Heart left ventricle (tissue), 16 donors: ENCODE data around the gene CFAP141. TPM values are rescaled to one million over a fixed set of nuclear protein-coding genes. Genes with fewer than 3 reads are reported as not detected.

ENCODE experiments used
- ATAC-seq, 4 donors: fragments of 200-7000 bp; cut with Tn5 transposase; one replicate each; pipeline ENCODE4 v1.9.1; 2020 to 2022; ENCODE audit warnings: moderate library complexity in 4 of 4, mild to moderate bottlenecking in 3 of 4, moderate number of reproducible peaks in 1 of 4
- DNase-seq, 5 donors: peaks; one replicate each; pipeline ENCODE4 v3.0.0-alpha.2; 2020
- H3K27ac ChIP-seq, 12 donors: fragments of 200-600 bp; sonication (generic) in 4 of 12; one replicate each; pipeline versions ENCODE4 v1.5.0 to v1.8.0; 2016 to 2022; ENCODE audit warnings: mild to moderate bottlenecking in 2 of 12
- H3K27me3 ChIP-seq, 9 donors: fragments of 200-600 bp; sonication (generic) in 2 of 9; one replicate each; pipeline versions ENCODE4 v1.5.1 to v1.8.0; 2016 to 2022; ENCODE audit warnings: mild to moderate bottlenecking in 3 of 9
- H3K36me3 ChIP-seq, 9 donors: fragments of 200-600 bp; sonication (generic) in 2 of 9; one replicate each; pipeline versions ENCODE4 v1.5.0 to v1.8.0; 2018 to 2022; ENCODE audit warnings: mild to moderate bottlenecking in 2 of 9
- H3K4me1 ChIP-seq, 12 donors: fragments of 200-600 bp; sonication (generic) in 4 of 12; one replicate each; pipeline versions ENCODE4 v1.5.0 to v1.8.0; 2016 to 2022; ENCODE audit warnings: mild to moderate bottlenecking in 3 of 12
- H3K4me3 ChIP-seq, 12 donors: fragments of 200-600 bp; sonication (generic) in 4 of 12; one replicate each; pipeline versions ENCODE4 v1.5.0 to v1.8.0; 2017 to 2022; ENCODE audit warnings: mild to moderate bottlenecking in 9 of 12, moderate library complexity in 4 of 12
- H3K9me3 ChIP-seq, 12 donors: fragments of 200-600 bp; sonication (generic) in 4 of 12; one replicate each; pipeline versions ENCODE4 v1.5.0 to v1.8.0; 2016 to 2022; ENCODE audit warnings: mild to moderate bottlenecking in 1 of 12
- CTCF ChIP-seq, 12 donors: fragments of 200-600 bp; sonication (generic) in 4 of 12; IDR thresholded peaks; one replicate each; pipeline versions ENCODE4 v1.5.0 to v1.8.0; 2018 to 2022; ENCODE audit warnings: antibody characterized with exemption in 12 of 12, mild to moderate bottlenecking in 5 of 12
- POLR2A ChIP-seq, 2 donors: fragments of 450-650 bp; IDR thresholded peaks; one replicate each; pipeline ENCODE4 v1.6.1; 2017; ENCODE audit warnings: antibody characterized with exemption in 2 of 2, mild to moderate bottlenecking in 2 of 2, moderate library complexity in 2 of 2
- WGBS, 4 donors: extraction: QIAGEN DNeasy Blood & Tissue Kit in 2 of 4; methylation state at CpG; one replicate each; pipeline versions ENCODE4 v1.1.5 to v1.1.7; 2013 to 2018; 5-methylcytosine and 5-hydroxymethylcytosine counted together
- intact Hi-C, 10 donors: fragments of 100-400 bp; cut with DNase I; formaldehyde crosslinking; loops; one replicate each; pipeline versions ENCODE4 v1.11.1 to v1.14.2; 2022
- polyA plus RNA-seq, 2 donors: library from polyadenylated mRNA; stranded (reverse); fragments of 200-250 nt; gene quantifications; one replicate each; pipeline ENCODE4 v1.2.3, GENCODE V29; 2013
- total RNA-seq, 9 donors: library from RNA; depleted of rRNA in 2 of 9; stranded (reverse); fragments of >200 nt in 2 of 9; fragmentation: NEBNext Ultra II Directional in 3 of 9; extraction: Animal tissue kit (Norgen Biotek cat#: 25700) in 3 of 9; gene quantifications; one replicate each; pipeline versions ENCODE4 v1.1.0 to v1.2.4, GENCODE V29; 2016 to 2023
- donor health status: ischemic (EF 13 %, LVEDD 7.1; RV severe dilation, severe dysfunction).
- donor health status: healthy with polysubstance abuse.
- donor health status: DM: no; HTN: yes; CAD: no.
- donor health status: DM: no; HTN: no; CAD: no.
- donor health status: ischemic (EF 25% LVEDD 6.9; RV normal size, moderate dysfunction).
- donor health status: ischemic (EF 25% LVEDD 5.7; RV mildly dilated, moderate dysfunction).
- donor health status: healthy.
- donor health status: DM: yes; HTN: yes; CAD: no.
- donor health status: ischemic (EF 35%, LVEDD 5.7; RV mildly dilated, moderate dysfunction).
- donor health status: nonischemic (EF 11% LVEDD 7.7; RV severe dilation, severe dysfunction).
- donor health status: DM: yes; HTN: yes; CAD: no.
- donor health status: PGD.
- donor health status: ischemic (EF 29% LVEDD 5.4; RV normal size, mild dysfunction).
- donor health status: nonischemic (EF 23%, LVEDD 6.1; RV moderate dilation, normal function).

The CFAP141 gene
- total and polyA plus RNA-seq, 11 donors, result not detected

GRCh38 chr1:154171880-154172279, 34.3 kb downstream of the CFAP141 start:
- Histone ChIP-seq H3K27ac (no peak overlapping the region), H3K27me3 (no peaks in the 10 kb centered on the region), H3K9me3 (no peaks in the 10 kb centered on the region), H3K36me3 (peaks cover 4 to 95% (median 89%) of the 10 kb centered on the region in 9 donors), H3K4me1 (peaks cover 0 to 19% (median 12%) of the 10 kb centered on the region in 12 donors), H3K4me3 (no peak overlapping the region)
- 89 to 92% (median 91%) methylated on average over 5 of the region's 5 CpGs for WGBS, 4 donors
- ATAC-seq (no peak), DNase-seq (no peak)
- intact Hi-C loops, result no loop called here
- TF ChIP-seq POLR2A (IDR thresholded peaks at IDR 0.05) (no peak), CTCF (IDR thresholded peaks at IDR 0.05) (no peak)

- DNase-seq (no peak), ATAC-seq (no peak)
- Histone ChIP-seq H3K27me3 (no peaks in the 10 kb centered on the region), H3K36me3 (peaks cover 4 to 100% (median 96%) of the 10 kb centered on the region in 9 donors), H3K9me3 (no peaks in the 10 kb centered on the region), H3K4me3 (no peak overlapping the region), H3K4me1 (peaks cover 0 to 12% (median 7%) of the 10 kb centered on the region in 12 donors), H3K27ac (no peak overlapping the region)
- intact Hi-C loops, result no loop called here
- 89 to 97% (median 92%) methylated on average over 4 of the region's 4 CpGs for WGBS, 4 donors
- TF ChIP-seq CTCF (IDR thresholded peaks at IDR 0.05) (no peak), POLR2A (IDR thresholded peaks at IDR 0.05) (no peak)
Measured at GRCh38 chr1:154171223-154171583, 34.9 kb downstream of the CFAP141 start.

- H3K27ac ChIP-seq, result no peak overlapping the region
- H3K36me3 ChIP-seq, result peaks cover 4 to 100% (median 98%) of the 10 kb centered on the region in 9 donors
Measured at GRCh38 chr1:154170547-154171222, 35.4 kb downstream of the CFAP141 start.

GRCh38 chr1:154167461-154167860, 38.7 kb downstream of the CFAP141 start:
- Histone ChIP-seq H3K9me3 (no peaks in the 10 kb centered on the region), H3K4me3 (no peak overlapping the region), H3K36me3 (peaks cover 0 to 100% (median 99%) of the 10 kb centered on the region in 9 donors), H3K27ac (no peak overlapping the region), H3K4me1 (peaks cover 0 to 3% (median 0%) of the 10 kb centered on the region in 12 donors), H3K27me3 (no peaks in the 10 kb centered on the region)
- DNase-seq (no peak), ATAC-seq (no peak)
- TF ChIP-seq CTCF (IDR thresholded peaks at IDR 0.05), result no peak
- no peak for TF ChIP-seq POLR2A (IDR thresholded peaks at IDR 0.05)
- intact Hi-C loops, result no loop called here

More at GRCh38 chr1:154170547-154171222, 35.4 kb downstream of the CFAP141 start:
- H3K4me1 ChIP-seq, result peaks cover 0 to 7% (median 2%) of the 10 kb centered on the region in 12 donors
- intact Hi-C loops, result no loop called here
- DNase-seq, result no peak
- TF ChIP-seq CTCF (IDR thresholded peaks at IDR 0.05) (no peak), POLR2A (IDR thresholded peaks at IDR 0.05) (no peak)
- no peak for ATAC-seq
- H3K4me3 ChIP-seq, result no peak overlapping the region
- H3K27me3 ChIP-seq, result no peaks in the 10 kb centered on the region
- H3K9me3 ChIP-seq, result no peaks in the 10 kb centered on the region
